Medulla oblongata (tissue), 1 donor: Measurements from ENCODE around the gene TDO2.
"Not testable (repeated sequence)": the region's sequence is repeated elsewhere in the genome, so short reads cannot be mapped to it uniquely, and the experiment has no call there.

Experiments
- DNase-seq: peaks from one replicate; pipeline ENCODE4 v3.0.0-alpha.2; 2015; ENCODE audit errors: extremely low spot score

The TDO2 gene

DNA sequence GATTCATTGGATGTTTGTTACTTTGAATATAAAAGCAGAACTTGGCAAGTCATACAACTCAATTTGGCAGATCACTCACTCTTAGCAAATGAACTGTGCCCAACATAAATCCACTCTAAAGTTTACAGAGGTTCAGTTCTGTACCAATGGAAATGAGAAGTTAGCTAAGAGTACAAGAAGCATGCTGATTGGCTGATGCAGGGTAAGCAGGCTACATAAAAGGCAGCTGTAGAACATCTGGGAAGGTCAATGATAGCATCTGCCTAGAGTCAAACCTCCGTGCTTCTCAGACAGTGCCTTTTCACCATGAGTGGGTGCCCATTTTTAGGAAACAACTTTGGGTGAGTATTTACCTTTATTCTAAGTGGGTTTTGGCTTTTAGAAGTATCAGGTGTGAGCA is at the start of gene TDO2:
Gene TDO2, plus strand, starts transcription at position 244 of the 400 bp plus-strand sequence. Its CDS starts 63 bp downstream, at position 307.
- no peak for DNase-seq

DNA sequence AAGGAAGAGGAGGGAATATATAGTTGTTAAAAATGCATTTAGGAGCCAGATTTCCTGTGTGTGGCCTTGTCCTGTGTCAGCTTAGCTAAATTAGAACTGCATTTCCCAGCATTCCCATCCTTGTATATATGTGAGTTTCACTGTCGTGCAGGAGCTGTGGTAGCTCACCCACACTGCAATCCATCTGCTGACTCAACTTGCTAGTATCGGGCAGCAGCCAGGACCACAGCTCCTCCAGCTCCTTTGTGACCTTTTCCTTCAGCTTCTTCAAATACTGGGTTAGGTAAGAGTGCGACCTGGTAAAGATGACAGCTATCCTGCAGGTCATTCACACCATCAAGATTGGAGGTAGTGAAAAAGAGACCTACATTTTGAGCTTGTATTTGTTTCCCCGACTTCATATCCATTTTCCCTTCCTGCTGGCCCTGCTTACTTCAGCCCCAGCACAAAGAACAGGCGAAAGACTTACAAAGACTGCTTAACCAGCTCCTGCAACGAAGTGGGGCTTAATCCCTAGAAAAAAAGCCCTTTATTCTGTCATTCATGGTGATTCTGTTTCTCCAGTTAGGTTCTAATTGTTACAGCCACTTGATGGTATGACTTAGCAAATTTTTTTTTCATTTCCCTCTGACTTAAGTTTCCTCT is 48.8 kb upstream of the TDO2 start:
- no peak for DNase-seq

DNA sequence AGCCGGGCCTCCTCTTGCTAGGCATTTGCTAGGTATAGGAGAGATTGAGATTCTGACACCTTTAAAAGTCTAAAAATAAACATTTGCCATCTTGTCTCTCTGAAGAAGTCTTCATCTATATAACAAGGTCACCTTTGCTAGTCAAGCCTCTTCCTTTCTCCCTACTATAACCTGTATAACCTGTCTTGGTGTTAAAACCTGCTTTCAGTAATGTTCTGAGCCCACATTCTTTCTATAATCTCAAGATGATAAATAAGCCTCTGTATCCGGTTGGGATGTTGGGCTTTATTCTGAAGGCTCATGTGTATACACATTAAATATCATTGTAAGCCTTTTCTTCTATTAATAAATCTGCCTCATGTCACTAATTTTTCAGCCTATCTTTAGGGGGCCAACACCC is 47.6 kb upstream of the TDO2 start:
- DNase-seq = no peak

DNA sequence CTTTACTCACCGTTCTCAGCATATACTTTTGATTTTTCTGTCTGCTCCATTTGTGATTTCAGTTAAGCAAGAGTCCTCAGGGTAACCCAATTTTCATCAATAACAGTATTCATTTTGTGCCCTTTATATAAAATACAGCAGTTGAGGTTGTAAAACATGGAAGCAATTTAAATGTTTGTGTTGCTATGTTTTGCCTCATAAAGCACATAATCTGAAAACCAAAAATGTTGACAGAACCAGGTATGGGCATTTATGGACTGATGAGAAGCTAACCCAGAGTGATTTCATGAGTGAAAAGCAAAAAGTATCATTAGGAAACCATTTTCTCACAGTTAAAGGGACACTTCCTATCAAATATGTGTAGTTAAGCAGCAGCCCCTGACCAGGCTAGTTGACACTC is 37.3 kb upstream of the TDO2 start, which contains the start of gene ASIC5:
Gene ASIC5, minus strand, starts transcription at position 101 of the 400 bp plus-strand sequence. Its CDS starts 51 bp downstream, at position 50.
- DNase-seq = no peak

DNA sequence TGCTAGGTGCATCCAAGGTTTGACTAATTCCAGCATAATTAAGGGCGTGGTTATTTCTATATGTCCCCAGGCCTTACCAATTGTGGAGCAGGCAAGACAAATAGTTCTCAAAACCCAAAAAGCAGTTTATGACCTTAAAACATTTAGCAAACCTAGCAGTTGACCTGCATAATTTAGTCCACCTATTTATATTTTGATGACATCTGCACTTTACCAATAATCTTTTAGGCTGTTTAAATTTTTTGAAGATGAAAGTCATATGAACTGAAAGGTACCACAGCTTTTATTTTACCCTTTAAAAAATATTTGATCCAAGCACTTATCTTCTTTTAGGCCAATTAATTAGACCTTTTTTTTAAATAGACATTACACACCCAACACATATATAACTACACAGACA is 27.6 kb upstream of the TDO2 start:
- DNase-seq = no peak

DNA sequence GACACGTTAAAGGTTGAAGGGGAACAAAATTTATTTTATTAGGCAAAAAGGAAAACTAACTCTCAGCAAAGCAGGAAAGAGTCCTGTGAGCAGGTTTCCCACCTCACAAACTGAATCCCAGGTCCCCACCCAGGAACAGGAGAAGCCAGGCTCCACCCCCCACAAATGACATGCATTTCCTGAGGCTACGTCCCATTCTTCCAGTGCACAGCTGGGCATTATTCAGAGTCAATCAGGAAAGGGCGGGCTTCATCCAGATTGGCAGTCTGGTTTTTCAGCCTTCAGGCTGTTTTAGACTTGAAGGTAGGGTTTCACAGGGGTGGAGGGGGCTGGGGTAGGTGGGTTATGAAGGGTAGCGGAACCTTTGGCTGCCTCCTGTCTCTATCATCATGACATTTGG is 25.5 kb upstream of the TDO2 start:
- DNase-seq = no peak

DNA sequence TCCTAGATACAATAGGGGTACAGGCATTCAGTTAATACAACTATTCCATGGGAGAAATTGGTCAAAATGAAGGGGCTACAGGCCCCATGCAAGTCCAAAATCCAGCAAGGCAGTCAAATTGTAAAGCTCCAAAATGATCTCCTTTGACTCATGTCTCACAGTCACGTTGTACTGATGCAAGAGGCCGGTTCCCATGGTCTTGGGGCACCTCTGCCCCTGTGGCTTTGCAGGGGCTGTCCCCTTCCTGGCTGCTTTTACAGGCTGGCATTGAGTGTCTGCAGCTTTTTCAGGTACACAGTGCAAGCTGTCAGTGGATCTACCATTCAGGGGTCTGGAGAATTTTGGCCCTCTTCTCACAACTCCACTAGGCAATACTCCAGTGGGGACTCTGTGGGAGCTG is 24.9 kb upstream of the TDO2 start:
- no peak for DNase-seq

DNA sequence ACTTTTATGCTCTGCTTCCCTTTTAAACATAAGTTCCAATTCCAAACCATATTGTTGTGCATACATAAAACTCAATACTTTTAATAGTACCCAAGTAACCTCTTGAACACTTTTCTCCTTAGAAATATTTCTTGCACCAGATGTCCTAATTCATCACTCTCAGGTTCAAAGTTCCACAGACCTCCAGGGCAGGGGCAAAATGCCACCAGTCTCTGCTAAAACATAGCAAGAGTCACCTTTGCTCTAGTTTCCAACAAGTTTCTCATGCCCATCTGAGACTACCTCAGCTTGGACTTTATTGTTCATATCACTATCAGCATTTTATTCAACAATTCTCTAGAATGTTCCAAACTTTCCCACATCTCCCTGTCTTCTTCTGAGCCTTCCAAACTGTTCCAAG is 23.7 kb upstream of the TDO2 start:
- DNase-seq = no peak

DNA sequence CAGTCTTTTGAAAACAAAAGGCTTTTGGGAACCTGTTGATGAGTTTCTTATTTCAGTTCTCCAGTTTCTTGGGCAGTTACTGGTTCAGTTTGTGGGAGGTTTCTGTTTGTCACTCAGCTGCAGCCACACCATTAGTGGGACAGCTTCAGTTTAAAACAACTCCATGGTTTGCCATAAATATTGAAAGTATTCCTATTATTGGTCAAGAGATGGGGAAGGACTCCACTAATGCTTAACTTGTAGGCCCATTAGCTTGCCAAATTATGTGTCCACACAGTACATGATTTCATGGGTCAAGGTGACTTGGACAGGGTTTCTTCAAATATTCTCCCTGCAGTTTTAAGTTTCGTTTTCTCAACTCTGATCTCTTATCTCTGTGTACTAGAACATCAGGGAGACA is 21.9 kb upstream of the TDO2 start:
- DNase-seq = no peak

DNA sequence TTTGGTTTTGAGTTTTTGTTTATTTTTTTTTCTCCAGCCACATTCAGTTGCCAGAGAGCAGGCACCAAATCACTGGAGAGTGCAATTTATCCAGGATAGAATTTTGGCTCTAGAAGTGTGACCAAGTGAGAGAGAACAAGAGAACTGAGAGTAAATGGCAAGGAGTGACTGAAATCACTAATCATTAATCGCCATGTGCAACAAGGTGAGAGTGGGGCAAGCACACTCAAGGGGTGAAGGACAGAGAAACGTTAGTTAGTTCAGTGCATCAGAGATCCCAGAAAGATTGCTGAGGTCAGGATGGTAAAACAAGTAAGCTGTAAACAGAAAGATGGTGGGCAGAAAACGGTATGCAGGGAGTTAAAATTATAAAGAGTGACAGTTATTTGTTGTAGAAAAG is 19.6 kb upstream of the TDO2 start:
- DNase-seq = no peak

DNA sequence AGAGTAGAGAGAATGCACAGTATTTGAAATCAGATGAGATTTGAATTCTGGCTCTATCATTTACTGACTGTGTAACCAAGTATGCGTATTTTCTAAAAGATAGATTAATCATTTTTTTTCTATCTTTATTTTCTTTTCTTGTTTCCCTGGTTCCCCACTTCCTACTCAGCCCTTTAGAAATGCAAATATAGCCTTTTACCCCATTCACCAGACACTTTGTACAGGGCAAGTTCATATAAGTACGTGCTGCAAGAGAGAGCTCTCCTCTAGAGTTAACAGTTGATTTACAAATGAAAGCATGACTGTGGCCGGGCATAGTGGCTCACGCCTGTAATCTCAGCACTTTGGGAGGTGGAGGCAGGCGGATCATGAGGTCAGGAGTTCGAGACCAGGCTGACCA is 17.8 kb upstream of the TDO2 start:
- DNase-seq = no peak

DNA sequence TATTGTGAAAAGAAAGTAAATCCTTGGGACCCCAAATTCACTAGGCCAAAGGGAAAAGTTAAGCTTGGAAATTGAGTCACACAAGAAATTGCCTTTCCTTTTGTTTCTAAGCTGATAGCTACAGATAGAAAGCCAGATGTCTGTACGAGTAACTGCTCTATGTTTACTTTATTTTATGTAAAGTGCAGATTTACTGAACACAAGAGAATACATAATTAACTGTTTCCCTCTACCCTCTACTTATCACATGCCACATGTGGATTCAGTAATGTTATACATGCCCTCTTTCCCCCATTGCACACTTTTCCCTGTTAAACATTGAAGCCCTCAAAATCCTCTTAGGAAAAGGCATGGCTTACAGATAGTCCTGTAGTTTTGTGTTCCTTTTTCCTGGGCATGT is 16.5 kb upstream of the TDO2 start:
- no peak for DNase-seq

DNA sequence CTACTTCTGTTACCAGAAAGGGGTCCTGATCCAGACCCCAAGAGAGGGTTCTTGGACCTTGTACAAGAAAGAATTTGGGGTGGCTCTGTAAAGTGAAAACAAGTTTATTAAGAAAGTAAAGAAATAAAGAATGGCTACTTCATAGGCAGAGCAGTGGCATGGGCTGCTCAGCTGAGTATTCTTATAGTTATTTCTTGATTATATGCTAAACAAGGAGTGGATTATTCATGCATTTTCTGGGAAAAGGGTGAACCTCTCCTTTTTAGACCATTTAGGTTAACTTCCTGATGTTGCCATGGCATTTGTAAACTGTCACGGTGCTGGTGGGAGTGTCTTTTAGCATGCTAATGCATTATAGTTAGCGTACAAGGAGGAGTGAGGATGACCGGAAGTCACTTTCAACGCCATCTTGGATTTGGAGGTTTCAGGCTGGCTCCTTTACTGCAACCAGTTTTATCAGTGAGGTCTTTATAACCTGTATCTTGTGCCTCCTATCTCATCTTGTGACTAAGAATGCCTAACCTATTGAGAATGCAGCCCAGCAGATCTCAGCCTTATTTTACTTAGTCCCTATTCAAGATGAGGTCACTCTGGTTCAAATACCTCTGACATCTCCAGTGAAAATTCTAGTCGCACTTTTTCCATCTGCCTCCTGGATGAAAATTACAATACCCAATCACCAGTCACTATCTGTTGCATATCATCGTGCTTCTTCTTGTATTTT is 15.5 kb upstream of the TDO2 start:
- no peak for DNase-seq

DNA sequence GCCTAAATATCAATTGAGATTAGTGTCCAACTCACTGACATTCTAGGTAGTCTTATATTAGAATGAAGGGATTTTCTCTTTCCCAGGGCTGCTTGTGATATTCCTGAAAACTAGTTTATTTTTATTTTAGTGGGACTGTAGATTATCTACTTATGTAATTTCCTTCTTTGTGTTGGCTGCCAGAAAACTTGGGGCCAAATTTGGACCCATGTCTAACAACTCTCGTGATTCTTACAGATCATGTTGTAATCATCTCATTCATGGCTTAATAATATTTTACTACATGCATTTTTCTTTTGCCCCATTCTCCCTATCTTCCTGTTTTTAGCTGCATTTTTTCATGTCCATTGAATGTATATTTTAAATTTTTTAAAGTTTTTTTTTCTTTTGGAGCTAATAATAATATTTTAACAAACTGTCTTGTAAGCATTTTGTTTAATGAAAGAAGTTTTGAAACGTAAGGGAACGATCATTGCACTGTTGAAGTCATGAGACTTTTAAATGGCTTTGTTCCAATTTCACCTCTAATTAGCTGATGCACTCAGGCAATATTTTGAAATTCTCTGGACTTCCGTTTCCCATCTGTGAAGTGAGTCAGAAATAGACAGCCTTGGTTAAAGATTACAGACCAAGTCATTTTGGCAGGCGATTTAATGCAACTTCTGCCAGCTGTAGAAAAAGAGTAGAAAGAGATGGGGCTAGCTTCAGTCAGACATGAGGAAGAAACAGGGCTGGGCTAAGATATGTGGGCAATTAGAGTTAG is 14.3 kb upstream of the TDO2 start:
- peak; percentile 42 for DNase-seq

DNA sequence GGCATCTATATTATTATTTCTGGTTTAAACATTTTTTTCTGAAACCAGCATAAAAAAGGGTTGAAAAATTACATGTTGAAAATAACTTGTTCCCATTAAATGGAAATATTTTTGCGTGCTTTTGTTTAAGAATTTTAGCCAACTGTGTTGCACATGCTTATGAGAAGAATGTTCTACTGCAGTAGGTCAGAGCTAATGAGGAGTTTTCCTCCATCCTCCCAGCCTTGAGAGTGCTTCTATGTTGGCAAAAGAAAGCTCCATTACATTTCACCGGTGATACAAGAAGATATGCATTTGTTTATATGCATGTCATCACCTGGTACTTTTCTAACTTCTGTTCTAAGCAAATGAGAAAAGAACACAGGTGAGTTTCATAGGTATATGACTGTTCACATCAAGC is 13.6 kb upstream of the TDO2 start:
- DNase-seq = no peak

DNA sequence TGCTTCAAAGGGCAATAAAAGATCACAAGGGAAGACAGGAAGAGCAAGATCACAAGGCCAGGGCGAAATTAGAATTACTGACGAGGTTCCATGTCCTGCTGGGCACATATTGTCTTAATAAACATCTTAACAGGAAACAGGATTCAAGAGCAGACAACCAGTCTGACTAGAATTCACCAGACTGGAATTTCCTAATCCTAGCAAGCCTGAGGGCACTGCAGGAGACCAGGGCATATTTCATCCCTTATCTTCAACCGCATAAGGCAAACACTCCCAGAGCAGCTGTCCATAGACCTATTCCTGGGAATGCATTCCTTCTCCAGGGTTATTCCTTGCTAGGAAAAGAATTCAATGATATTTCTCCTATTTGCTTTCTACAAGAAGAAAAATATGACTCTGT is 12.4 kb upstream of the TDO2 start:
- no peak for DNase-seq

DNA sequence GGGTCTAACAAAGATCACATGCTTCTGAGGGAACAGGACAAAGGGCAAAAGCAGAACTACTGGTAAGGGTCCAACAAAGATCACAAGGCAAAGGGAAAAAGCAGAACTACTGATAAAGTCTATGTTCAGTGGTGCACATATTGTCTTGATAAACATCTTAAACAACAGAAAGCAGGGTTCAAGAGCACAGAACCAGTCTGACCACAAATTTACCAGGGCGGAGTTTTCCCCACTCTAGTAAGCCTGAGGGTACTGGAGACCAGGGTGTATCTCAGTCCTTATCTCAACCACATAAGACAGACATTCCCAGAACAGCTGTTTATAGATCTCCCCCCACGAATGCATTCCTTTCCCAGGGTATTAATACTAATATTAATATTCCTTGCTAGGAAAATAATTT is 5.1 kb upstream of the TDO2 start:
- DNase-seq = not testable (repeated sequence)

DNA sequence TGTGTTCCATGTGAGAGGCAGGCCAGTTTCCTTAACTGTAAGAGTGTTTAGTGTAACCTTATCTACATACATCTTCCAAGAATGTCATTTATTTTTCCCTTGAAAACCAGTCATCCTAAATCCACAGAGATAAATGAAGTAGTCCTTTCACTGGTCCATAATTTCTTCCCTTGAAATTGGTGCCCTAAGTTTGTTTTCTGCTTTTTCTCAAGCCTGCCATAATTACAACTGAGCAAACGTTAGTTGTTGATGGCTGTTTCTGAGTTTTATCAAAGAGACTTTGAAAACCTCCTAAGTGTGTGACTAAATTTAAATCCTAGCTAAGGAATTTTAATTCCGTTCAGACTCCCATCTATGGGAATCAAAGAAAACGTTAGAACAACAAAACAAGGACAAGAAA is 3.6 kb upstream of the TDO2 start:
- no peak for DNase-seq

DNA sequence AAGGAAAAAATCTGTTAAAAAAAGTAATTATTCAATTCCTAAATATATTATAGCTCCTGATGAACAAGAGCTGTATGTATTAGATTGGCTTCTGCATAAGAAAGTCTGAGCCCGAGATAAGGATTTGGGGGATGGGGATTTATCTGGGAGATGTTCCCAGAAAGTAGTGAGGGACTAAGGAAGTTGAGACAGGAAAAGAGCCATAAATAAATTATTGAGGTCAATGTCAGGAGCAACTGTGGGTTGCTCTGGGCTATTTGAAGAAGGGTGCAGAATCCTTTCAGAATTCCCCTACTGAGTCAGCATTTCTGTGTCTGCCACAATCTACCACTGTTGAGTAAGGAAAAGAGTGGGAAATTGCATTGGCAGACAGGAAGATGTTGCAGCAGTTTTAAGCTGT is 3.1 kb upstream of the TDO2 start:
- peak; percentile 30 for DNase-seq

DNA sequence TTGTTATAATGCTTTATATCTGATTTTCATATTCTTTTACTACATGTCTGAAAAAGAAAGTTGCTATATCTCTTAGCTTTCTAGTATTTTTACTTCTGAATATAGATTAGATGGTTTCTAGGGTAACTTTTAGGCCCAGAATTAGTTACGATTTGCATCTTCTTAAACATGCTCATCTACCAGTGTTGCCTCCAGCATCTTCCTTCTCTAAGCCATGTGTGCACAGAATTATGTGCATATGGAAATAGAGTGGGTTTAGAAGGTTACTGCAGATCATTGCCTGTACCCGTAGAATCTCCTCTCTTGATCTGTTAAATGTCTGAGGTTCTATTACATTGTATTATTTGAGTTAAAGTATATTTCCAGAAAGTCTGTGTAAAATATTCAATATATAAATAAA is 2.5 kb upstream of the TDO2 start:
- DNase-seq = no peak

DNA sequence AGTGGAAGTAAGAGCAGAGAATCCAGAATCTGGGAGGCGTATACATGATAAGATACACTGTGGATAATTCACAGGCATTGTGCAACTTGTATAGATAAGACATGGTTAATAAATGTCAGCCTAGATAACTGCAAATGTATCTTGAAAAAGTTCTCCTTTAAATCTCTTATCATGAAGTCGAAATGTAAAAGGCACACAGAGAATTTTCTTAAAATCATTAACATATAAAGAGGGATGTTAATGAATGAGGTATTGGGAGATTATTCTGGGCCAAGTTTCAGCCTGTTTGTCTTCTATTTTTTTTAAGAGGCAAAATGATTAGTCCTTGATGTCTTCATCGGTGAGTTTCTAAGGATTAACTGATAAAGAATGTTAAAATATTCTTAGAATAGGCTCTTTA is 835 bp downstream of the TDO2 start:
- no peak for DNase-seq

DNA sequence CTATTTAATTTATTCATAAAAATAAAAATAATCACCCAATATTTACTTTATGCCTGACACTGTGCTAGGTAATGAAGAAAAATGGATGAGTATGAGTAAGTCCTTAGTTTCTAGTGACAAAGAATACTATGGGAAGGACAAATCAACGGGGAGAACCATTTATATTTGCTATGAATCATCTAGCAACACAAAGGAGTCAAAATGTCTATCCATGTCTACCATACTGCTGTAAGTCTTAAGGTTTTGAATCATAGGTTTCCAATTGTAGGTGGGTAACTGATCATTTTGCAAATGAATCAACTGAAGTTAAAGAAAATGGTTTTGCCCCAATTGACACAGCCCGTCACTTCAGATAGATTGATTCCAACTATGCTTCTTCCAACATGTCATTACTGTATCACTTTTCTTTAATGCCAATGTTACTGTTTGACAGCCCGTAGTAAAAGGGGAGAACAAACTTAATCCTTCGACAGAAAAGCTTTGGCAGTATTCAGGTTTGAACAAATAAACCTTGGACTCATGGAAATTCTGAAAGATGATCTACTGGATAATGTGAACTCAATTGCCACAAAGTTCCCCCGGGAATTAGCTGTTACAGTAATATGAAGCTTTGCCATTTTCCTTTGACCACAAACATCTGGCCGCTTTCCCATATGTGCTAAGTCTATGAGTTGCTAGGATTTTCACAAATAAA is 3.2 kb downstream of the TDO2 start:
- DNase-seq = no peak
